OCI-LY3 (cell line): ENCODE data around the gene ZNF559.

Experiments
- H2AFZ ChIP-seq: fragments of 200-600, 300-600 bp; shearing (Covaris generic); 2 replicates; pipeline ENCODE4 v1.6.0; 2014; ENCODE audit warnings: antibody characterized with exemption, low read depth, low read length
- H3K27ac ChIP-seq: fragments of 200-600, 300-600 bp; sonication (generic); 2 replicates; pipeline ENCODE4 v1.5.1; 2014; ENCODE audit warnings: mild to moderate bottlenecking, low read length, moderate library complexity, mixed read lengths
- H3K27me3 ChIP-seq: fragments of 200-600, 300-600 bp; sonication (generic); 2 replicates; pipeline ENCODE4 v1.6.1; 2014; ENCODE audit warnings: low read depth, low read length, mixed read lengths
- H3K36me3 ChIP-seq: fragments of 200-600, 300-600 bp; sonication (generic); replicated peaks from 2 replicates; pipeline ENCODE3; 2014; ENCODE audit warnings: low read depth, low read length, mixed read lengths
- H3K4me1 ChIP-seq: fragments of 300-600, 200-600 bp; sonication (generic); 2 replicates; pipeline ENCODE4 v1.6.1; 2014; ENCODE audit warnings: low read length, mixed read lengths
- H3K4me2 ChIP-seq: fragments of 200-600, 300-600 bp; sonication (generic); 2 replicates; pipeline ENCODE4 v1.6.1; 2014; ENCODE audit warnings: low read length, mixed read lengths
- H3K4me3 ChIP-seq: fragments of 300-600, 200-600 bp; sonication (generic); 2 replicates; pipeline ENCODE4 v1.5.1; 2014; ENCODE audit warnings: antibody characterized with exemption, mild to moderate bottlenecking, low read length, moderate library complexity
- H3K79me2 ChIP-seq: fragments of 300-600, 200-600 bp; shearing (Covaris generic); 2 replicates; pipeline ENCODE4 v1.6.1; 2014; ENCODE audit warnings: mild to moderate bottlenecking, low read length, mixed read lengths
- H3K9ac ChIP-seq: fragments of 300-600, 200-600 bp; shearing (Covaris generic); 2 replicates; pipeline ENCODE4 v1.6.0; 2014; ENCODE audit warnings: mild to moderate bottlenecking, low read length, moderate library complexity
- H3K9me3 ChIP-seq: fragments of 200-600, 300-600 bp; shearing (Covaris generic); 2 replicates; pipeline ENCODE4 v1.6.1; 2014; ENCODE audit warnings: low read length, mixed read lengths; ENCODE audit not compliant: insufficient read depth
- H4K20me1 ChIP-seq: fragments of 200-600, 300-600 bp; sonication (generic); 2 replicates; pipeline ENCODE4 v1.6.1; 2016; ENCODE audit warnings: low read length, mixed read lengths; ENCODE audit not compliant: insufficient read depth
- EZH2phosphoT487 ChIP-seq: fragments of 200-600 bp; shearing (Covaris generic); IDR thresholded peaks from 2 replicates; pipeline ENCODE4 v1.6.1; 2018; ENCODE audit warnings: antibody characterized with exemption, mixed run types, low read depth
- TF ChIP-seq, protein P1 (sequence below): fragments of 200-600, 300-600 bp; sonication (generic); IDR thresholded peaks from 2 replicates; pipeline ENCODE4 v1.5.1; 2014; ENCODE audit warnings: antibody characterized with exemption, low read length, low read depth

ZNF559 gene

DNA sequence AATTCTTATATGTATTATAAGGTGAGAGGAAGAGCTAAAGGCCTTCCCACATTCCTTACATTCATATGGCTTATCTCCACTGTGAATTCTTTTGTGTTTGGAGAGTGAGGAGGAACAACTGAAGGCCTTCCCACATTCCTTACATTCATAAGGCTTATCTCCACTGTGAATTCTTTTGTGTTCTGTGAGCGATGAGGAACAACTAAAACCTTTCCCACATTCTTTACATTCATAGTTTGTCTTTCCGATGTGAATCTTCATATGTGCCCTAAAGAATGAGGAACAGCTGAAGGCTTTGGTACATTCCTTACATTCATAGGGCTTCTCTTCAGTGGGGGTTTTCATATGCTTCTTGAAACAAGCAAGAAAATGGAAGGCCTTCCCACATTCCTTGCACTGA lies 27.6 kb upstream of the ZNF559 start:
- Histone ChIP-seq H3K4me1 (no peaks in the 10 kb centered on the region), H3K4me3 (no peak overlapping the region), H3K27ac (no peak overlapping the region), H4K20me1 (no peaks in the 10 kb centered on the region), H3K36me3 (peaks cover 77% of the 10 kb centered on the region), H3K9ac (no peak overlapping the region), H3K79me2 (no peaks in the 10 kb centered on the region), H3K4me2 (no peak overlapping the region), H2AFZ (no peak overlapping the region), H3K27me3 (no peaks in the 10 kb centered on the region), H3K9me3 (peaks cover 54% of the 10 kb centered on the region)
- TF ChIP-seq, protein P1, sequence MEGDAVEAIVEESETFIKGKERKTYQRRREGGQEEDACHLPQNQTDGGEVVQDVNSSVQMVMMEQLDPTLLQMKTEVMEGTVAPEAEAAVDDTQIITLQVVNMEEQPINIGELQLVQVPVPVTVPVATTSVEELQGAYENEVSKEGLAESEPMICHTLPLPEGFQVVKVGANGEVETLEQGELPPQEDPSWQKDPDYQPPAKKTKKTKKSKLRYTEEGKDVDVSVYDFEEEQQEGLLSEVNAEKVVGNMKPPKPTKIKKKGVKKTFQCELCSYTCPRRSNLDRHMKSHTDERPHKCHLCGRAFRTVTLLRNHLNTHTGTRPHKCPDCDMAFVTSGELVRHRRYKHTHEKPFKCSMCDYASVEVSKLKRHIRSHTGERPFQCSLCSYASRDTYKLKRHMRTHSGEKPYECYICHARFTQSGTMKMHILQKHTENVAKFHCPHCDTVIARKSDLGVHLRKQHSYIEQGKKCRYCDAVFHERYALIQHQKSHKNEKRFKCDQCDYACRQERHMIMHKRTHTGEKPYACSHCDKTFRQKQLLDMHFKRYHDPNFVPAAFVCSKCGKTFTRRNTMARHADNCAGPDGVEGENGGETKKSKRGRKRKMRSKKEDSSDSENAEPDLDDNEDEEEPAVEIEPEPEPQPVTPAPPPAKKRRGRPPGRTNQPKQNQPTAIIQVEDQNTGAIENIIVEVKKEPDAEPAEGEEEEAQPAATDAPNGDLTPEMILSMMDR = no peak
- TF ChIP-seq EZH2phosphoT487 = no peak

DNA sequence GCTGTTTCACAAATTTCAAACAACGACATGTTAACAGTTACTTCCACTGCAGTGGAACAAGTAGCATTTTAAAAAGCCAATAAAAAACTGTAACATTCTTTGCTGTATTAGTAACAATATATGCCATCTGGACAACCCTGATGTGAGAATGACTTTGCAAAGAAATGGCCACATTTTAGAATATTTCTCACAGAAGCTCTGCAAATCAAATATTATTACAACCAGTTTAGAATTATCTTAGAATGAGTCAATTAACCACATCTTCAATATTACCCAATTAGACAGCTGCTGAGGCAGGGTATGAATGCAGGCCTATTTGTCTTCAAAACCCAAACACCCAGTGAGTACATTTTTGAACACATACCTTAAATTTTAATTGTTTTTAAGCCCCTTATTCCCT lies 17.5 kb upstream of the ZNF559 start:
- peaks cover 10% of the 10 kb centered on the region for H3K4me1 ChIP-seq
- no peaks in the 10 kb centered on the region for H4K20me1 ChIP-seq
- H3K9me3 ChIP-seq = 0 out of 2 replicates have a peak, but pooled peaks cover 2% of the 10 kb centered on the region
- TF ChIP-seq, protein P1 = no peak
- no peak for TF ChIP-seq EZH2phosphoT487
- H3K9ac ChIP-seq = no peak overlapping the region
- no peaks in the 10 kb centered on the region for H3K27me3 ChIP-seq
- peaks cover 6% of the 10 kb centered on the region; the same call in 1 of the 2 replicates for H3K79me2 ChIP-seq
- H2AFZ ChIP-seq = no peak overlapping the region
- H3K36me3 ChIP-seq = peaks cover 36% of the 10 kb centered on the region
- H3K4me2 ChIP-seq = no peak overlapping the region
- H3K4me3 ChIP-seq = no peak overlapping the region
- no peak overlapping the region for H3K27ac ChIP-seq

DNA sequence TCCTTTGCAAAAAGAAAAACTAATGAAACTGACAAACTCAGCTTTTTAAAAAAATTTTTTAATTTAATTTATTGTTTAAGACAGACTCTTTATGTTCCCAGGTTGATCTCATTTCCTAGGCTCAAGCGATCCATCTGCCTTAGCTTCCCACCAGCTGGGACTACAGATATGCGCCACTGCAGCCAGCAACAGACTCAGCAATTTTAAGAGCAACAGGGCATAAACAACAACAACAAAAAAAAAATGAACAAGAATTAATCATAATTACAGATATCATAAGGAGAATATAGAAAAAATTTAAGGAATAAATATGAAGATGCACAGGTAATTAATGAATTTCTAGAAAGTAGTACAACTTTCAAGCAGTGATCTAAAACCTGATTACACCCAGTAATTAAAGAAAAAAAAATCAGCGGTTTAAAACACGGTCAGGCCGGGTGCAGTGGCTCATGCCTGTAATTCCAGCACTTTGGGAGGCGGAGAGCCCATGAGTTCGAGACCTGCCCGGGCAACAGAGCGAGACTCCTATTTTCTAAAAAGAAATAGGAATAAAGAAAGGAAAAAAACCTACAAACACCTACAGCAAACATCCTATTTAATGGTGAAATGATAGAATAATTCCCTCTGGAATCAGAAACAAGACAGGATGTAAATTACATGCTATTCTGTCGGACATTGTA lies 15.7 kb upstream of the ZNF559 start:
- H4K20me1 ChIP-seq = no peaks in the 10 kb centered on the region
- no peak overlapping the region for H2AFZ ChIP-seq
- peak overlapping the region; percentile 60 for H3K4me2 ChIP-seq
- no peak overlapping the region for H3K27ac ChIP-seq
- peaks cover 10% of the 10 kb centered on the region for H3K4me1 ChIP-seq
- peaks cover 19% of the 10 kb centered on the region for H3K36me3 ChIP-seq
- H3K4me3 ChIP-seq = peak overlapping the region; percentile 83
- peak overlapping the region; percentile 75 for H3K9ac ChIP-seq
- TF ChIP-seq, protein P1 = no peak
- no peak for TF ChIP-seq EZH2phosphoT487
- peaks cover 6% of the 10 kb centered on the region; the same call in 1 of the 2 replicates for H3K79me2 ChIP-seq
- H3K9me3 ChIP-seq = peaks cover 1% of the 10 kb centered on the region; the same call in 1 of the 2 replicates
- no peaks in the 10 kb centered on the region for H3K27me3 ChIP-seq

DNA sequence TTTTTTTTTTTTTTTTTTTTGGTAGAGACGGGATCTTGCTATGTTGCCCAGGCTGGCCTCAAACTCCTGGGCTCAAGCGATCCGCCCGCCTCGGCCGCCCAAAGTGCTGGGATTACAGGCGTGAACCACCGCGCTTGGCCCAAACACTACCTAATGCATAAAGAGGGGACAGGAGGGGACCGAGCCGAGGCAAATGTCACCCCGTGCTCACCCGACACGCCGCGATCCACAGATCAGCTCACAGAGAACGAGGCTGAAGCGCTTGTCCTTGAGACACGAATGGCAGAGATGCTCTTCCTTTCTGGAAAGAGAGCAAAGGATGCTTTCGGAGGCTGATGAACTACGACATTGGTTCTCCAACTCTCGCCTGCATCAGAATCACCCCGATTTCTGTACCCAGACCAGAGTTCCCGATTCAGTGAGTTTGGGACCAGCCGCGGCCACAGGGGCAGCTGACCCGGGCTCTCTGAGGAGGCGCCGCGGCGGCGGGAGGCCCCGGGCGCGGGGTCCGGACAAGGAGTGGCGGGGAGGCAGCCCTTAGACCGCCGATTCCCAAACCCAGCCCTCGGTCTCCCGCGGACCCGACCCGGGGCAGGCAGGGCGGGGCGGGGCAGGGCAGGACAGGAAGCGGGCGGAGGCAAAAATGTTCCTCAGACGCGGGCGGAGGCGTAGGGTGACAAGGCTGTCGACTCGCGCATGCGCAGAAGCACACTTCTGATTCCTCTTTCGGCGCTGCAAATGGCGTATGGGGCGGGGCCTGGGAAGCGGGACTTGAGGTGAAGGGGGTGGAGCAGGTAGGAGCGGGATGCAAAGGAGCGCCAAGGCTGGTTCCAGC lies 14.6 kb upstream of the ZNF559 start, which contains the start of gene ZNF699:
Gene ZNF699 (minus strand): TSS at position 700 of the 835 bp plus-strand sequence. CDS start 4,719 bp downstream, outside the sequence.
- peak within 1 kb of the TSS; percentile 83 for H3K4me3 ChIP-seq
- peaks cover 6% of the 10 kb centered on the region; the same call in 1 of the 2 replicates for H3K79me2 ChIP-seq
- no peaks in the 10 kb centered on the region for H4K20me1 ChIP-seq
- H3K4me2 ChIP-seq = peak within 1 kb of the TSS; percentile 60
- H3K4me1 ChIP-seq = peaks cover 10% of the 10 kb centered on the region
- H3K27ac ChIP-seq = peak within 1 kb of the TSS; percentile 74
- H3K27me3 ChIP-seq = no peaks in the 10 kb centered on the region
- TF ChIP-seq, protein P1 = no peak
- no peak for TF ChIP-seq EZH2phosphoT487
- H2AFZ ChIP-seq = peak within 1 kb of the TSS; percentile 94
- H3K9me3 ChIP-seq = peaks cover 9% of the 10 kb centered on the region; the same call in 1 of the 2 replicates
- peaks cover 10% of the 10 kb centered on the region for H3K36me3 ChIP-seq
- peak within 1 kb of the TSS; percentile 75 for H3K9ac ChIP-seq
